PFSK-1 (cell line): ENCODE data around the gene SLC38A6.

Experiments used
- POLR2AphosphoS5 ChIP-seq: IDR thresholded peaks from 2 replicates; pipeline ENCODE4 v1.6.1; 2012; ENCODE audit warnings: low read depth, mild to moderate bottlenecking, control low read depth, low read length, moderate library complexity
- SIN3A ChIP-seq: IDR thresholded peaks from 2 replicates; pipeline ENCODE4 v1.6.1; 2012; ENCODE audit warnings: mild to moderate bottlenecking, low read length, moderate library complexity, borderline replicate concordance; ENCODE audit not compliant: insufficient read depth
- TAF1 ChIP-seq: IDR thresholded peaks from 2 replicates; pipeline ENCODE4 v1.6.1; 2012; ENCODE audit warnings: low read length, control low read depth, borderline replicate concordance; ENCODE audit not compliant: insufficient read depth
- TF ChIP-seq, protein P1 (sequence below), 2 experiments: IDR thresholded peaks; 2 replicates each; pipeline versions ENCODE4 v1.6.1 to v1.8.0; 2011 to 2012; ENCODE audit warnings: low read depth in 2 of 2, low read length in 2 of 2, control low read depth in 1 of 2, inconsistent platforms in 1 of 2, mild to moderate bottlenecking in 1 of 2, moderate library complexity in 1 of 2; ENCODE audit not compliant: insufficient read depth in 1 of 2

DNA sequence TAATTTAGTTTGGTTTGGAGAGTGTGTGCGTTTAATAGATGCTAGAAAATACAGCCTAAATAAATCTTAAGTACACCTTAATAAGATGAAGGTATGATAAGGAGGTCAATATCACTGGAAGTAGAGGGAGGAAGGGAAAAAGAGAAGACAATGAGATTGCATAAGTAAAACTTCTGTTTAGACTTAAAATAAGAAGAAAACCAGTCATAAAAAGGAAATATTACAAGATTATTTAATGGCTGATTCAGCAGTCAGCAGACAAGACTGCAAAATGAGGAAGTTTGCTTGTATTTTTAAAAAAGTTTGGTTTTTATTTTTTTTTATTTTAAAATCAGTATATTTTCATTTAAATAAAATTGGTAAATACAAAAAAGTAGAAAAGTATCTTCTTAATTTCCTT, 3.2 kb downstream of the SLC38A6 start:
- no peak for TF ChIP-seq POLR2AphosphoS5
- TF ChIP-seq TAF1, result no peak
- TF ChIP-seq SIN3A, result no peak
- TF ChIP-seq, protein P1, sequence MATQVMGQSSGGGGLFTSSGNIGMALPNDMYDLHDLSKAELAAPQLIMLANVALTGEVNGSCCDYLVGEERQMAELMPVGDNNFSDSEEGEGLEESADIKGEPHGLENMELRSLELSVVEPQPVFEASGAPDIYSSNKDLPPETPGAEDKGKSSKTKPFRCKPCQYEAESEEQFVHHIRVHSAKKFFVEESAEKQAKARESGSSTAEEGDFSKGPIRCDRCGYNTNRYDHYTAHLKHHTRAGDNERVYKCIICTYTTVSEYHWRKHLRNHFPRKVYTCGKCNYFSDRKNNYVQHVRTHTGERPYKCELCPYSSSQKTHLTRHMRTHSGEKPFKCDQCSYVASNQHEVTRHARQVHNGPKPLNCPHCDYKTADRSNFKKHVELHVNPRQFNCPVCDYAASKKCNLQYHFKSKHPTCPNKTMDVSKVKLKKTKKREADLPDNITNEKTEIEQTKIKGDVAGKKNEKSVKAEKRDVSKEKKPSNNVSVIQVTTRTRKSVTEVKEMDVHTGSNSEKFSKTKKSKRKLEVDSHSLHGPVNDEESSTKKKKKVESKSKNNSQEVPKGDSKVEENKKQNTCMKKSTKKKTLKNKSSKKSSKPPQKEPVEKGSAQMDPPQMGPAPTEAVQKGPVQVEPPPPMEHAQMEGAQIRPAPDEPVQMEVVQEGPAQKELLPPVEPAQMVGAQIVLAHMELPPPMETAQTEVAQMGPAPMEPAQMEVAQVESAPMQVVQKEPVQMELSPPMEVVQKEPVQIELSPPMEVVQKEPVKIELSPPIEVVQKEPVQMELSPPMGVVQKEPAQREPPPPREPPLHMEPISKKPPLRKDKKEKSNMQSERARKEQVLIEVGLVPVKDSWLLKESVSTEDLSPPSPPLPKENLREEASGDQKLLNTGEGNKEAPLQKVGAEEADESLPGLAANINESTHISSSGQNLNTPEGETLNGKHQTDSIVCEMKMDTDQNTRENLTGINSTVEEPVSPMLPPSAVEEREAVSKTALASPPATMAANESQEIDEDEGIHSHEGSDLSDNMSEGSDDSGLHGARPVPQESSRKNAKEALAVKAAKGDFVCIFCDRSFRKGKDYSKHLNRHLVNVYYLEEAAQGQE (IDR thresholded peaks at IDR 0.05; ENCODE audit: insufficient read depth in 1 of 2, low read depth in 2 of 2, low read length in 2 of 2), result no peak
